NCI-H2081 (cell line): ENCODE data around the gene RTL1.
A peak's percentile ranks its signal among the peaks of the same experiment; 100 is the strongest.

ENCODE experiments used
- DNase-seq, 2 experiments: peaks; one replicate each; lab custom pipeline; 2025; lab: John Stamatoyannopoulos, UW

The RTL1 gene

DNA sequence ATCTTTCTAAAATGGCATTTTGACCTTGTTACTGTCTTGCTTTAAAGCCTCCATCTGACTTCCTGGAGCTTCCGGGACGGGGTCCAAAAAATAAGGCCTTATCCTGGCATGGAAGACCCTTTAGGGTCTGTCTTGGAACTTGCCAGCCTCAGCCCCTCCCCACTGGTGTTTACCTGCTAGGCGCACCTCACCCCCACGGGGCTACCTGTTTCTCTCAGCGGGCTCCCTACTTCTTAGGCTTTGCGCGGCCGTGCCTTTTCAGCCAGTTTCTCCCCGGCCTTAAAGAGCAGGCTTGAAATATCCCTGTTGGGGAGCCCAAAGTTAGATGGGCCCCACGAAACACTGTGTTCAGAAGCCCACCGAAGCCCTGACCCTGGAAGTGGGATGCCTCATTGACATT, 5.1 kb downstream of the RTL1 start:
- no peak for DNase-seq

- no peak for DNase-seq
Observed at GRCh38 chr14:100896369-100897060, 7.0 kb downstream of the RTL1 start.

GRCh38 chr14:100895411-100895810, 8.1 kb downstream of the RTL1 start:
- DNase-seq = no peak

GRCh38 chr14:100894416-100894815, 9.1 kb downstream of the RTL1 start:
- no peak for DNase-seq

- DNase-seq = no peak
Observed at GRCh38 chr14:100893760-100894159, 9.8 kb downstream of the RTL1 start.

DNA sequence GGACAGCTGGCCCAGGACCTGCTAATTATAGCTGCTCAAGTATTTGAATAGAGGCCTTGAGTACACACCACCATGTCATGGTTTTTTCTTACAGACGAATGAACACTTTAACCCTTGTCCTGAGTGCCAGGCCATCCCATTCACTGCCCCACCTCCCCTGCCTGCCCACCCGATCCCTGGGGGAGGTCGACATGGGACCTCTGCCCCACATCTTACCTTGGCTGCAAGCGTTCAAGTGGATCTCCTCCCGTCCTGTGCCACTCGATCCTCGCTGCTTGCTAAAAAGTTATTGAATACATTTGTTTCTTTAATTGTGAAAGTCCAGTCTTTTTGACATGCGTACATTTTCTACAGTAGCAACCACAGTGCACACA, 10.3 kb downstream of the RTL1 start:
- DNase-seq = no peak

- no peak for DNase-seq
Observed at GRCh38 chr14:100892496-100893227, 10.9 kb downstream of the RTL1 start.

GRCh38 chr14:100891501-100892445, 11.7 kb downstream of the RTL1 start:
- no peak for DNase-seq

DNA sequence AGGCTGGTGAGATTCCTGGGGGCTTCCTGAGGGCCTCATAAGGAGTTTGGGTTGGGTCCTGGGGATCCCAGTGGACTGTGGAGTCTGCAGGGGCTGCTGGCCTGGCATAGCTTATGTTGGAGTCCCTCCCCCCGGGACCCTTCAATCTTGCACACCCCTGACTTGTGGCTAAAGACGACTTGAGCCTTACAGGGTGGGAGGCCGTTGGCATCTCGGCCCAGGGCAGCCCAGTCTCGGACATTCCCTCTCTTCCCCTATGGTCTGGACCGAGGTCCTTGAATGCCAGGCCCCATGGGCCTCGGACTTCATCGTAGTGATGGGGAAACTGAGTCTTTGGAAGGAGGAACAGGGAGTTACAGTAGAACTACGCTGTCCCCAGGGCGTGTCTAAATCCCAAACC, 12.5 kb downstream of the RTL1 start:
- DNase-seq = no peak

DNA sequence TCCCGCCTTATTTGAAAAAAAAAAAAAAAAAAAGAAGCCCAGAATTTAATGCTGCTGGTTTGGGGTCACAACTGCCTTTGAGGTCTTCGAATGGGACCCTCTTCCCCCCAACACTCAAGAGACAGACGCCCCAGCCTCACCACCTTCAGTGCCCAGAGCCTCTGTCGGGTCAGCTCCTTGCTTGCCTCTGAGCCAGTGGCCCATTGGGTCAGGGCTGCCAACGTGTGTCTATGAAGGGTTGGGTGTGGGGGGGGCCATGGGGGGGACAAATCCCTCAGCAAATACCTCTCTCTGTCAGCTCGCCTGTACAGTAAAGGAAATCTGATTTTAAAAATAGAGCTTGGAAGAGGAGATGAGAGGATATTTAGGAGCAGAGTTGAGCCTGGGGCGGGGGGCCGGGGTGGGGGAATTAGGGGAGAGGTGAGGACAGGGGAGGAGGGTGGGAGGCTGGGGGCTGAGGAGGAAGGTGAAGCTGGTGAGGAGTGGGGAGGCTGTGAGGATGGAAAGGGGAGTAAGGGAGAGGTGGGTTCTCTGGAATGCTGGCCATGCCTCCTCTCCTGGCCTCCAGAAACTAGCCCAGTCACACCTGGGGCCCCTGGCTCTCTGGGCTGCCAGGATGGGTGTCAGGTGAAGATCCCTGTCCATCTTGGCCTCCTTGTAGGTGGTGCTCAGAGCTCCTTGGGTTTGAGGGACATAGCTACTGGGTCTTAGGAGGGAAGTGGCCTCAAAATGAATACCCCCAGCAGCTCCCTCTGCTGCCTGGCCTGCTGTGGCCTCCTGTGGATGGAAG, 13.3 kb downstream of the RTL1 start:
- no peak for DNase-seq

- DNase-seq = no peak
Observed at GRCh38 chr14:100889641-100890040, 13.9 kb downstream of the RTL1 start.

- peak in 1 of 2 experiments; percentile 21 for DNase-seq
Observed at GRCh38 chr14:100888789-100889315, 14.7 kb downstream of the RTL1 start.

GRCh38 chr14:100887728-100888335, 15.7 kb downstream of the RTL1 start:
- DNase-seq = no peak

DNA sequence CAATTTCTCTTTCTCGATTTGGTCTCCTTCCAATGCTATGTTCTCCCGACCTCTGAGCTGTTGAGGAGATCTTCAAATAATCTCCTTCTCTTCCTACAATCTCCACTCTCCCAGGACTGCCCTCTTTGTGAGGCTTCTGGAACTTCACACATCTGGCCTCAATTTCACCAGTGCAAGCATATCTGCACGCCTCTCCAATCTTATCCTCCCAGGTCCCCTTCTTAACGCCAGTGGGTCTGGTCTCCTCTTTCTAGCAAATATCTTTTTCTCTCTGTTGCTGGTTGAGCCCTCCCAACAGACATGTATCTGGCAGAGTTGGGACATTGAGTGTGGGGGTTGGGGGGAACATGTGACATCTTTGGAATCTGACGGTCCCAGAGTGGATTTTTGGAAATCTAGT, 17.9 kb downstream of the RTL1 start:
- no peak for DNase-seq

DNA sequence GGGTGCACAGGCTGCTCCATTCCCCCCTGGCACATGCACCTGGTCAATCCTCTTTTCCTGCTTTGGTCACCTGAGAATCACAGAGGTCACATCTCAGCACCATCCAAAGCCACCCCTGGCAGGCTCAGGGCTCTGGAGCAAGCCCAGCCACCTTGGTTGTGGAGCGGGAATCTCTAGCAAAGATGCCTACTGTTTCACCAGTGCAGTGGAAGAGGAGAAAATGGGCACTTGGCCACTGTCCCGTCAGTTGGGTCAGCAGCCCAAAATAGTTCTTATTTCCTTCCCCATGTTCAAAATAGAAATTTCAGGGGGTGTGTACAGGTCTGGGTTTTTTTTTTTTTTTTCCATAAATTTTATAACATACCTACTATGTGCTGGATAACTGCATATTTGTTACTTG, 18.3 kb downstream of the RTL1 start:
- DNase-seq = no peak

GRCh38 chr14:100884456-100884855, 19.1 kb downstream of the RTL1 start:
- no peak for DNase-seq

DNA sequence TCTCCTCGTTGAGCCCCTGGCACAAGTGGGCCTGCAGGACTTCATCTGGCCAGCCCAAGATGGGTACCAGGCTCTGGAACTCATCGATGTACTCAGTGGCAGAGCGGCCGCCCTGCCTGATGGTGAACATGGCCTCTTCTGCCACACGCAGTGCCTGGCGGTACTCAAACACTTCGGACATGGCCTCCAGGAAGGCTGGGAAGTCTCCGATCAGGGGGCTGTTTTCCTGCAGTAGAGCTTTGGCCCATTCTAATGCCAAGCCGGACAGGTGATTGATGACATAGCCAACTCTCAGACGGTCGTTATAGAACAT, 19.8 kb downstream of the RTL1 start:
- no peak for DNase-seq

- no peak for DNase-seq
Observed at GRCh38 chr14:100882991-100883788, 20.3 kb downstream of the RTL1 start.

- no peak for DNase-seq
Observed at GRCh38 chr14:100882026-100882967, 21.2 kb downstream of the RTL1 start.
